ENCODE results near the gene DUSP9. TPM values are rescaled to one million over a fixed set of nuclear protein-coding genes. Genes with fewer than 3 reads are reported as not detected.

DUSP9 gene
- polyA plus RNA-seq, 1 donor from 2014 or later, result 0.94 TPM

- H3K79me2 ChIP-seq (replicated peaks; ENCODE audit: insufficient read depth, low read length), result no peaks in the 10 kb centered on the region
- peak overlapping the region; percentile 65 for H3K9ac ChIP-seq (ENCODE audit: low read length)
- no peaks in the 10 kb centered on the region for H3K9me2 ChIP-seq (ENCODE audit: insufficient read depth, low read length)
- H3K4me2 ChIP-seq (ENCODE audit: low read length), result no peak overlapping the region
- no peaks in the 10 kb centered on the region for H3K9me3 ChIP-seq (ENCODE audit: low read length)
- peak overlapping the region; percentile 62 for H3K27ac ChIP-seq (ENCODE audit: low read length)
- no peaks in the 10 kb centered on the region for H4K20me1 ChIP-seq (ENCODE audit: insufficient read depth)
- TF ChIP-seq EP300 (conservative IDR thresholded peaks at IDR 0.05; ENCODE audit: poor library complexity, severe bottlenecking) (no peak), REST (IDR thresholded peaks at IDR 0.05; ENCODE audit: borderline replicate concordance) (no peak), RAD21 (conservative IDR thresholded peaks at IDR 0.05) (no peak), MXI1 (conservative IDR thresholded peaks at IDR 0.05; ENCODE audit: poor library complexity, severe bottlenecking) (no peak), TAF1 (IDR thresholded peaks at IDR 0.05; ENCODE audit: low read depth) (no peak), POLR2AphosphoS5 (IDR thresholded peaks at IDR 0.05) (no peak), SMC3 (conservative IDR thresholded peaks at IDR 0.05; ENCODE audit: poor library complexity) (no peak), EZH2 (IDR thresholded peaks at IDR 0.05; ENCODE audit: borderline replicate concordance, insufficient read depth, low read length, poor library complexity, severe bottlenecking) (no peak)
- TF ChIP-seq, protein P1, sequence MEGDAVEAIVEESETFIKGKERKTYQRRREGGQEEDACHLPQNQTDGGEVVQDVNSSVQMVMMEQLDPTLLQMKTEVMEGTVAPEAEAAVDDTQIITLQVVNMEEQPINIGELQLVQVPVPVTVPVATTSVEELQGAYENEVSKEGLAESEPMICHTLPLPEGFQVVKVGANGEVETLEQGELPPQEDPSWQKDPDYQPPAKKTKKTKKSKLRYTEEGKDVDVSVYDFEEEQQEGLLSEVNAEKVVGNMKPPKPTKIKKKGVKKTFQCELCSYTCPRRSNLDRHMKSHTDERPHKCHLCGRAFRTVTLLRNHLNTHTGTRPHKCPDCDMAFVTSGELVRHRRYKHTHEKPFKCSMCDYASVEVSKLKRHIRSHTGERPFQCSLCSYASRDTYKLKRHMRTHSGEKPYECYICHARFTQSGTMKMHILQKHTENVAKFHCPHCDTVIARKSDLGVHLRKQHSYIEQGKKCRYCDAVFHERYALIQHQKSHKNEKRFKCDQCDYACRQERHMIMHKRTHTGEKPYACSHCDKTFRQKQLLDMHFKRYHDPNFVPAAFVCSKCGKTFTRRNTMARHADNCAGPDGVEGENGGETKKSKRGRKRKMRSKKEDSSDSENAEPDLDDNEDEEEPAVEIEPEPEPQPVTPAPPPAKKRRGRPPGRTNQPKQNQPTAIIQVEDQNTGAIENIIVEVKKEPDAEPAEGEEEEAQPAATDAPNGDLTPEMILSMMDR (IDR thresholded peaks at IDR 0.05; ENCODE audit: poor library complexity, severe bottlenecking), result no peak
- no peaks in the 10 kb centered on the region for H3F3A ChIP-seq (ENCODE audit: insufficient read depth, low read length, poor library complexity, severe bottlenecking)
- H3K4me3 ChIP-seq (ENCODE audit: low read length), result peak overlapping the region; percentile 68
- H3K27me3 ChIP-seq (ENCODE audit: insufficient read depth, low read depth, low read length), result no peaks in the 10 kb centered on the region
- peak overlapping the region; percentile 21 for H2AFZ ChIP-seq (ENCODE audit: low read depth, low read length)
- H3K36me3 ChIP-seq (ENCODE audit: insufficient read depth, low read length), result no peaks in the 10 kb centered on the region
These were observed 36.2 kb upstream of the DUSP9 start for GRCh38 chrX:153610836-153611213.

- Histone ChIP-seq H3K4me2 (ENCODE audit: low read length) (no peak overlapping the region), H3K9me3 (ENCODE audit: low read length) (no peaks in the 10 kb centered on the region), H3K27ac (ENCODE audit: low read length) (no peak overlapping the region), H3K4me3 (ENCODE audit: low read length) (no peak overlapping the region), H3K9me2 (ENCODE audit: insufficient read depth, low read length) (no peaks in the 10 kb centered on the region), H3K79me2 (replicated peaks; ENCODE audit: insufficient read depth, low read length) (no peaks in the 10 kb centered on the region), H3K27me3 (ENCODE audit: insufficient read depth, low read depth, low read length) (no peaks in the 10 kb centered on the region), H4K20me1 (ENCODE audit: insufficient read depth) (no peaks in the 10 kb centered on the region), H3K9ac (ENCODE audit: low read length) (no peak overlapping the region), H3K36me3 (ENCODE audit: insufficient read depth, low read length) (no peaks in the 10 kb centered on the region), H3F3A (ENCODE audit: insufficient read depth, low read length, poor library complexity, severe bottlenecking) (no peaks in the 10 kb centered on the region), H2AFZ (ENCODE audit: low read depth, low read length) (no peak overlapping the region)
- TF ChIP-seq SMC3 (conservative IDR thresholded peaks at IDR 0.05; ENCODE audit: poor library complexity), result no peak
- TF ChIP-seq EP300 (conservative IDR thresholded peaks at IDR 0.05; ENCODE audit: poor library complexity, severe bottlenecking), result no peak
- TF ChIP-seq REST (IDR thresholded peaks at IDR 0.05; ENCODE audit: borderline replicate concordance), result no peak
- TF ChIP-seq TAF1 (IDR thresholded peaks at IDR 0.05; ENCODE audit: low read depth), result no peak
- TF ChIP-seq, protein P1 (IDR thresholded peaks at IDR 0.05; ENCODE audit: poor library complexity, severe bottlenecking), result no peak
- no peak for TF ChIP-seq EZH2 (IDR thresholded peaks at IDR 0.05; ENCODE audit: borderline replicate concordance, insufficient read depth, low read length, poor library complexity, severe bottlenecking)
- TF ChIP-seq MXI1 (conservative IDR thresholded peaks at IDR 0.05; ENCODE audit: poor library complexity, severe bottlenecking), result no peak
- TF ChIP-seq RAD21 (conservative IDR thresholded peaks at IDR 0.05), result no peak
- TF ChIP-seq POLR2AphosphoS5 (IDR thresholded peaks at IDR 0.05), result no peak
These were observed 35.5 kb upstream of the DUSP9 start for GRCh38 chrX:153611298-153612095.

All from neural cell (in vitro differentiated cells).